Stimulated activated CD8-positive, alpha-beta memory T cell treated with anti-CD3 and anti-CD28 coated beads, Interleukin-4, amount 100 ng/mL, for 1 hour (primary cell): ENCODE data around the gene ZC3H7B.

Experiments used
- DNase-seq, 2 donors: peaks; one replicate each; pipeline ENCODE4 v3.0.0-alpha.2; 2020; ENCODE audit warnings: low read depth in 2 of 2, low spot score in 1 of 2

ZC3H7B gene

GRCh38 chr22:41352058-41352457, 50.7 kb downstream of the ZC3H7B start:
- no peak for DNase-seq

DNA sequence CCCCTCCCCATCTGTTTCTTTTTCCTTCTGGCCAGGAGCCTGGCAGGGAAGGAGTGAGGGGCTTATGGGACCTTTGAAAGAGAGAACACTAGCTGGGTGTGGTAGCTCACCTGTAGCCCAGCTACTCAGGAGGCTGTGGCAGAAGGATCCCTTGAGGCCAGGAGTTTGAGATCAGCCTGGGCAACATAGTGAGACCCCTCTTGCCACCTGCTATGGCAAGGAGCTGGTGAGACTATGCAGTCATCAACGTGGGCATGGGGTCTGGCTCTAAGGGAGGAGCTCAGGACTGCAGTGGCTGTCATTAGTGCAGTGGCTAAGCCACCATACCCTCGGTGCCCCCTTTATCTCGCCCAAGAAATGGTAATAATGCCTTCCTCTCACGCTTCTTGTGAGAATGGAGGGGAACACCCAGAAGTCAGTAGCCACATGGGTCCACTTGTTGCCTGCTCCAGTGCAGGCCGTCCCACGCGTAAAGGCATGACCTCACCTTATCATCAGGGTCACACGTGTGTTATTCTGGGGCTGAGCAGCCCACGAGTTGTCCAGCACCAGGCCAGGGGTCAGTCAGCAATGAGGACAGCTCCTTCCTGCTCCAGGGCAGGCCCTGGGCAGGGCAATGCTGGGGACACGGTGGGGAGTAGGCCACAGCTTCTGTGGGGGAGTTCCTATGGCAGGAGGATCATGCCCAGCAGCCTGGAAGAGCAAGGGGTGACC, 52.7 kb downstream of the ZC3H7B start:
- no peak for DNase-seq

DNA sequence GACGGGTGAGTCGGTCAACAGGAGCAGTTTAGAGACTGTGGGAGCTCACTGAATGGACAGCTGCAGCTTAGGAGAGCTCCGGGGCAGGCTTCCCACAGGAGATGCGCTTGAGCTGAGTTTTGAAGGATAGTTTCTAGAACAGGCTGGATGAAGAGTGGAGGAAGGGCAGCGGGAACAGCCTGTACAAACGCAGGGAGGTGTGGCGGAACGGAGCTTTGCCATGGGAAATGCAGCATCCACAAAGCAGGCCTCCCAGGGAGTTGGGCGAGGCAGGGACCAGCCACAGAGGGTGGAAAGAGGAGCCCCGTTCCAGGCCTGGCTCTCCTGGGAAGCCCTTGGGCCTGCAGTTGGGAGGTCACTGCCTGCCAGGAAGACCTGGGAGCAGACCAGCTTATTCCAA, 53.7 kb downstream of the ZC3H7B start:
- DNase-seq: no peak

GRCh38 chr22:41355895-41356294, 54.6 kb downstream of the ZC3H7B start:
- DNase-seq: no peak

DNA sequence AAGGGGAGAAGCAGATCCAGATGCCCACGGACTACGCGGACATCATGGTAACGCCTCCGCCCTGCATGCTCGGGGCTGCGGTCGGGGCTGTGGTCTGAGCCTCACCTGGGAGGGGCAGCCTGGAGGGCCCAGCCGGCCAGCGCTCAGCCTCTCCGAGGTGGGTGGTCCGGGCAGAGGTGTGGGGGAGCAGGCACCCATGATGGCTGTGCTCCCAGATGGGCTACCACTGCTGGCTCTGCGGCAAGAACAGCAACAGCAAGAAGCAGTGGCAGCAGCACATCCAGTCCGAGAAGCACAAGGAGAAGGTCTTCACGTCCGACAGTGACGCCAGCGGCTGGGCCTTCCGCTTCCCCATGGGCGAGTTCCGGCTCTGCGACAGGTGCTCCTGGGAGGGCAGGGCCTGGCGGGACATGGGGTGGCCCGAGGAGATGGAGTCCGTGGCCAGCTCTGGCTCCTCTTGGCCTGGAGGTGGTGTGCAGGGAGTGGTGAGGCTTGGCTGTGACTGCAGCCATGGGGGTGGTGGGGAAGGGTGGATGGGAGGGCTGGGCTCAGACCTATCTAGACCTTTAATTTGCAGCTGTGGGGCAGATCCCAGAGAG, 55.2 kb downstream of the ZC3H7B start:
- DNase-seq: no peak

- DNase-seq: no peak
These were observed 55.9 kb downstream of the ZC3H7B start for GRCh38 chr22:41357191-41357590.

GRCh38 chr22:41358927-41359326, 57.6 kb downstream of the ZC3H7B start:
- DNase-seq: no peak

- no peak for DNase-seq
These were observed 58.1 kb downstream of the ZC3H7B start for GRCh38 chr22:41359376-41359775.

DNA sequence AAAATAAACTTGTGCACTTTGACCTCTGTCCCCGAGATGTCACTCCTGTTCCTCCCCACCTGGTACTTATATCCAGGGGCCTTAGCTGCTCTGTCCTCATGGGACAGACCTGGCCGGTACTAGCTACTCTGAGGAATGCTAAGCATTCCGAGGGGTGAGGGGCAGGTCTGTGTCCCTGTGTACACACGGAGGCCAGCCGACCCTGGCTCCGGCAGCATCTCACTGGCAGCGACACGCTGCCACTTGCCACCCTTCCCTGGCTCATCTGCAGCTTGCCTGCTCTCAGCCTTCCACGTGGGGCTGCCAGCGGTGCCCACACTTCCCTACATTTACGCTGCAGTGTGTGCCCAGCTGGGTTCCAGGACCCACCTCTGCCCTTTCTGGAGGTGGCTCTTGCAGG, 58.8 kb downstream of the ZC3H7B start:
- no peak for DNase-seq

DNA sequence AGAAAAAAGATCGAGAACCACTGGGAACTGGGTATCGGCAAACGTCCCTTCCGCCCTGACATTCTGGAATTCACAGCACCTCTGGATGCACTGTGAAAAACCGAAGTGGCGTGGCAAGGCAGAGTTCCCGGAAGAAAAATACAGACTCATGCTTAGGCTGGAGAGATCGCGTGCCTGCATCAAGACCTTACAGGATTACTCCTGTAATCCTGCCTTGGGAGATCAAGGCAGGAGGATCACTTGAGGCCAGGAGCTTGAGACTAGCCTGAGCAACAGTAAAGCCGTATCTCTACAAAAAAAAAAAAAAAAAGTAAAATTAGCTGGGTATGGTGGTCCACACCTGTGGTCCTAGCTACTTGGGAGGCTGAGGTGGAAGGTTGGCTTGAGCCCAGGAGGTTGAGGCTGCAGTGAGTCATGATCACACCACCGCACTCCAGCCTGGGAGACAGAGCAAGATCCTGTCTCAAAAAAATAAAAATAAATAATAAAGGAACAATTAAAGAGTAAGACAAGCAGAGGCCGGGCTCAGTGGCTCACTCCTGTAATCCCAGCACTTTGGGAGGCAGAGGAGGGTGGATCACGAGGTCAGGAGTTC, 60.5 kb downstream of the ZC3H7B start:
- DNase-seq: no peak

DNA sequence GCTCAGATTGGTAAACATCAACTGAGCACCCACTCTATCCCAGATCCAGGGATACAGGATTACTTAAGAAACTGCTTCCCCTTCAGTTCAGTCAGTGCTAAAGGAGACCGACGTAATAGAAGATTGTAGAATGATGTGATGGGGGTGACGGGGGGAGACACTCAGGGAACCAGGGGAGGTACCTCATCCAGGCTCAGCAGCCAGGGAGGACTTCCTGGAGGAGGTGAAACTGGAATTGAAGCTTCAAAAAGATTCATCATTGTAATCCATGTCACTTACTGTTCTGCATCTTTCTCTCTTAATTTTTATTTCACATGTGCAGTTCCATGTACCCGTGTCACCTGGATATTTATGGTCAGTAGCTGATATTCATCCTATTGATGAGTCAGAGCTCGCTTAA, 61.3 kb downstream of the ZC3H7B start:
- DNase-seq: no peak

DNA sequence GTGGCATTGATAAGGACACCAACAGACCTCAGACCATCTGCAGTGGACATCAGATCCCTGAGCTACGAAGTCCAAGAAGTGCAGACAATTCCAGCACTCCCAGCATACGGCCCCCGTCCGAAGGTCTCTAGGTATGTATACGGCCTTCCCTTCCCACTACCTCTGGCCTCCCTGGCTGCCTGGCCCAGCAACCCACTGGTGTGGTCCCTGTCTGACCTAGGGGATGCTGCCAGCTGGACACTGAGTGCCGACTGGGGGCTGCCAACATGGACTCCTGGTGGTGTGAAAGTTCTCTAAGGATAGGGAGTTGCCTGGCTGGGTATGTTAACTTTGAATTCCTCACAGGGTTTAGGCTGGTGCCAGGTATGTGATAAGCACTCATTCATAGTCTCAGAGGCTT, 62.9 kb downstream of the ZC3H7B start:
- DNase-seq: no peak

DNA sequence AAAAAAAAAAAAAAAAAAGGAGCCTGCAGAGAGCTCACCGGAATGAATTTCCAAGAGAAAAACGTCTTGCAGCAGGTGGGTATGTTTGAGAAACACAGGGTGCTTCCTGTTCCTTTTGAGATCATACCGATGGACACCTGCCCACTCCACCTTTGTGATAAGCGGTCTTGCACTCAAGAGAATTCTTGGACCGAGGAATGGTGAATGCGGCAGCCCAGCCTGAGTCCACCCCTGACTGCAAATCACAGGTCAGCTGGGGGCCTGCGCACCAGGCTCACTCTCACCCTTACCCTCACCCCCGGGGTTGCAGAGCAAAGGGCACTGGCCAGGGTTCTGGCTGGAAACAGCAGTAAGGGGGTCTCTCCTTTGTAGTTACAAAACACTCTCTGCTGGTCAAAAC, 63.6 kb downstream of the ZC3H7B start:
- no peak for DNase-seq

DNA sequence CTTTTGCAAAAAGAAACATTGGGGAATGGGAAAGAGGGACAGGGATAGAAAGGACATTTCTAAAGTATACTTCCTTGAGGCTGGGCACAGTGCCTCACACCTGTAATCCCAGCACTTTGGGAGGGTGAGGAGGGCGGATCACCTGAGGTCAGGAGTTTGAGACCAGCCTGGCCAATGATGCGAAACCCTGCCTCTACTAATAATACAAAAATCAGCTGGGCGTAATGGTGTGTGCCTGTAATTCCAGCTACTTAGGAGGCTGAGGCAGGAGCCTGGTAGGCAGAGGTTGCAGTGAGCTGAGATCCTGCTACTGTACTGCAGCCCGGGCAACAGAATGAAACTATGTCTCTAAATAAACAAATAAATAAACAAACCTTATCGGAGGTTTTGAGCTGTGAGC, 64.1 kb downstream of the ZC3H7B start:
- no peak for DNase-seq

GRCh38 chr22:41366323-41367029, 65.2 kb downstream of the ZC3H7B start:
- no peak for DNase-seq

GRCh38 chr22:41367039-41367679, 65.8 kb downstream of the ZC3H7B start:
- DNase-seq: no peak

GRCh38 chr22:41367680-41368542, 66.6 kb downstream of the ZC3H7B start:
- DNase-seq: no peak

DNA sequence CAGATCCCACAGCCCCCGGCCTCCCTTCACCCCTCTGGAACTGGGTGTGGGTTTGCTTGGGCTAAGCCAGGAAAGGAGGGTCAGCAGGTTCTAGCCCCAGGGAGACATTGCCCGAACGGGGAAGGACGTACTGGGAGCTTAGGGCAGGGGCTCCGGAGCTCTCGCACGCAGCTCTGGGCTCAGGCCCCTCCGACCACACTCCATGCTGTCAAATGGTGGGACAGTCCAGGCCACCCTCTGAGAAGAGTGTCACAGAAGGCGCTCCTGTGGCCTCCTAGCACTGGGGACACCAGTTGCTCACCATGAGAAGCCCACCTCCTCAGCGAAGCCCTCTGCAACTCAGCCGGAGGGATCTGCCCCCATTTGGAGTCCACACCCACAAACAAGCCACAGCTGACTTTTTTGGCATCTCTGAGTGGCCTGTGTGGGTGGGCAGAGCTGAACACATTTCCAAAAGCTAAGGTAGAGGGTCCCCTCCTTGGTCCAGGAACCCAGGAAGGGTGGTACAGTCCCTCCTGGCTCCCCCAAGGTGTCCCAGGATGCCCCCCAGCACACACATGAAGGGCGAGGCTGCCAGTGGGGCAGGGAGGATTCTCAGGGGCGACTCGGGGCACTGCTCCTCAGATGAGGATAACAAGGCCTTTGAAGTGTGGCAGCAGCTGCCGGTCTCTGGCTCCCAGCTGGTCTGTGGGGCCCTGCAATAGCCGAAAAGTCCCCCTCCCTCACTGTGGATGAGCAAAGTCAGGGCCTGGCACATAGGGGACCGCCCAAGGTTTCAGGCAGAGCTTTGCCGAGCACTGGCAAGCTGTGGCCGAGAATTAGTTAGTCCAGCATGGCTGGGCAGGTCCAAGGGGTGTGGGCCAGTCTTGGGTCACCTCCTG, 67.5 kb downstream of the ZC3H7B start:
- no peak for DNase-seq

DNA sequence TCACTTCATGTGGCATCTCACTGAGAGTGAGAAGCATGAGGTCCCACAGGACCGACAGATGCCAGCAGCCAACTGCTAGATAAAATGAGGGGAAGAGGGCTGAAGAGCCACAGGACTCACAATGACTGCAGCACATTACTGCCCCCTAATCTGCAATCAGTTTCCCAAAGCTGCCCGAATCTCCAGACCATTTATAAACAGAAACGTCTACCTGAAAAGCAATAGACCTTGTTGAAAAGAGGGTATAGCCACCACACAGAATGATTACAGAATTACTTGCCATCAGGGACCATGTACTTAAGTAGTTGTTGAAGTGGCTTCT, 68.1 kb downstream of the ZC3H7B start:
- DNase-seq: no peak

GRCh38 chr22:41369837-41370236, 68.5 kb downstream of the ZC3H7B start:
- no peak for DNase-seq
